ENCODE measurements around the gene ZFR. TPM values are rescaled to one million over a fixed set of nuclear protein-coding genes. Genes with fewer than 3 reads are reported as not detected.
"Not testable (repeated sequence)": the region's sequence is repeated elsewhere in the genome, so short reads cannot be mapped to it uniquely, and the experiment has no call there.

Gene ZFR
- total RNA-seq, 2 experiments from 2014 or later = 48.1 to 48.7 TPM

GRCh38 chr5:32462618-32463017, 18.1 kb upstream of the ZFR start:
- POLR2A ChIA-PET = no interaction called here
- no peaks in the 10 kb centered on the region for H3K9me3 Mint-ChIP-seq
- no peak overlapping the region for H3K27ac Mint-ChIP-seq
- no peak for ATAC-seq (ENCODE audit: low read depth)
- no peak for DNase-seq
- H3K4me1 Mint-ChIP-seq = no peaks in the 10 kb centered on the region
- H3K27me3 Mint-ChIP-seq = peaks cover 1% of the 10 kb centered on the region
- H3K4me3 Mint-ChIP-seq = no peak overlapping the region
- no peaks in the 10 kb centered on the region for H3K36me3 Mint-ChIP-seq

GRCh38 chr5:32461441-32462120, 17.0 kb upstream of the ZFR start:
- H3K9me3 Mint-ChIP-seq = no peaks in the 10 kb centered on the region
- peaks cover 1% of the 10 kb centered on the region for H3K27me3 Mint-ChIP-seq
- DNase-seq (no peak), ATAC-seq (ENCODE audit: low read depth) (no peak)
- H3K36me3 Mint-ChIP-seq = no peaks in the 10 kb centered on the region
- no peak overlapping the region for H3K4me3 Mint-ChIP-seq
- POLR2A ChIA-PET = no interaction called here
- H3K27ac Mint-ChIP-seq = no peak overlapping the region
- no peaks in the 10 kb centered on the region for H3K4me1 Mint-ChIP-seq

- H3K4me3 Mint-ChIP-seq = no peak overlapping the region
- H3K27me3 Mint-ChIP-seq = peaks cover 1% of the 10 kb centered on the region
- H3K27ac Mint-ChIP-seq = no peak overlapping the region
- ATAC-seq (ENCODE audit: low read depth) (no peak), DNase-seq (no peak)
- no peaks in the 10 kb centered on the region for H3K9me3 Mint-ChIP-seq
- POLR2A ChIA-PET = no interaction called here
- no peaks in the 10 kb centered on the region for H3K36me3 Mint-ChIP-seq
- no peaks in the 10 kb centered on the region for H3K4me1 Mint-ChIP-seq
These were observed 16.2 kb upstream of the ZFR start for GRCh38 chr5:32460702-32461101.

GRCh38 chr5:32458880-32459495, 14.4 kb upstream of the ZFR start:
- ATAC-seq (ENCODE audit: low read depth) = no peak
- POLR2A ChIA-PET = interaction anchor here (0.8 kb wide), 1 partner anchor 14 kb away, joined by 3 read pairs; the partner anchor contains the start of gene ZFR
- no peaks in the 10 kb centered on the region for H3K36me3 Mint-ChIP-seq
- DNase-seq = no peak
- H3K4me1 Mint-ChIP-seq = no peaks in the 10 kb centered on the region
- peaks cover 1% of the 10 kb centered on the region for H3K27me3 Mint-ChIP-seq
- no peak overlapping the region for H3K4me3 Mint-ChIP-seq
- H3K9me3 Mint-ChIP-seq = no peaks in the 10 kb centered on the region
- H3K27ac Mint-ChIP-seq = no peak overlapping the region

- no peaks in the 10 kb centered on the region for H3K9me3 Mint-ChIP-seq
- no peak for ATAC-seq (ENCODE audit: low read depth)
- no peaks in the 10 kb centered on the region for H3K4me1 Mint-ChIP-seq
- DNase-seq = no peak
- no peak overlapping the region for H3K27ac Mint-ChIP-seq
- no peaks in the 10 kb centered on the region for H3K36me3 Mint-ChIP-seq
- no peak overlapping the region for H3K4me3 Mint-ChIP-seq
- peaks cover 3% of the 10 kb centered on the region for H3K27me3 Mint-ChIP-seq
- POLR2A ChIA-PET = no interaction called here
These were observed 10.8 kb upstream of the ZFR start for GRCh38 chr5:32455311-32455710.

GRCh38 chr5:32454821-32455220, 10.3 kb upstream of the ZFR start:
- Mint-ChIP-seq H3K9me3 (no peaks in the 10 kb centered on the region), H3K4me3 (no peak overlapping the region), H3K36me3 (no peaks in the 10 kb centered on the region), H3K27ac (no peak overlapping the region), H3K4me1 (no peaks in the 10 kb centered on the region), H3K27me3 (peaks cover 4% of the 10 kb centered on the region)
- DNase-seq = no peak
- ATAC-seq (ENCODE audit: low read depth) = no peak
- POLR2A ChIA-PET = no interaction called here

- no peak for ATAC-seq (ENCODE audit: low read depth)
- POLR2A ChIA-PET = no interaction called here
- no peak overlapping the region for H3K4me3 Mint-ChIP-seq
These were observed 9.4 kb upstream of the ZFR start for GRCh38 chr5:32453916-32454315.

GRCh38 chr5:32452316-32452715, 7.8 kb upstream of the ZFR start:
- H3K27ac Mint-ChIP-seq; H3K4me1 Mint-ChIP-seq; DNase-seq; H3K36me3 Mint-ChIP-seq; H3K4me3 Mint-ChIP-seq; POLR2A ChIA-PET; ATAC-seq (ENCODE audit: low read depth); H3K9me3 Mint-ChIP-seq; H3K27me3 Mint-ChIP-seq: not testable (repeated sequence)

More at GRCh38 chr5:32453916-32454315, 9.4 kb upstream of the ZFR start:
- Mint-ChIP-seq H3K36me3 (no peaks in the 10 kb centered on the region), H3K27ac (no peak overlapping the region), H3K4me1 (no peaks in the 10 kb centered on the region), H3K9me3 (no peaks in the 10 kb centered on the region), H3K27me3 (peaks cover 4% of the 10 kb centered on the region)
- DNase-seq = no peak

- Mint-ChIP-seq H3K36me3 (no peaks in the 10 kb centered on the region), H3K9me3 (no peaks in the 10 kb centered on the region), H3K4me3 (no peak overlapping the region), H3K4me1 (no peaks in the 10 kb centered on the region), H3K27ac (no peak overlapping the region), H3K27me3 (peaks cover 4% of the 10 kb centered on the region)
- POLR2A ChIA-PET = no interaction called here
- DNase-seq (no peak), ATAC-seq (ENCODE audit: low read depth) (no peak)
These were observed 6.4 kb upstream of the ZFR start for GRCh38 chr5:32450952-32451351.

GRCh38 chr5:32449262-32449661, 4.7 kb upstream of the ZFR start:
- ATAC-seq (ENCODE audit: low read depth) (no peak), DNase-seq (no peak)
- Mint-ChIP-seq H3K27ac (no peak overlapping the region), H3K4me1 (peaks cover 6% of the 10 kb centered on the region), H3K4me3 (no peak overlapping the region), H3K36me3 (peaks cover 5% of the 10 kb centered on the region), H3K9me3 (peaks cover 2% of the 10 kb centered on the region), H3K27me3 (peaks cover 12% of the 10 kb centered on the region)
- POLR2A ChIA-PET = no interaction called here

GRCh38 chr5:32446630-32447029, 2.1 kb upstream of the ZFR start:
- peaks cover 19% of the 10 kb centered on the region for H3K4me1 Mint-ChIP-seq
- peaks cover 2% of the 10 kb centered on the region for H3K9me3 Mint-ChIP-seq
- ATAC-seq (ENCODE audit: low read depth) (no peak), DNase-seq (no peak)
- POLR2A ChIA-PET = no interaction called here
- no peak overlapping the region for H3K4me3 Mint-ChIP-seq
- peaks cover 12% of the 10 kb centered on the region for H3K27me3 Mint-ChIP-seq
- H3K36me3 Mint-ChIP-seq = peaks cover 6% of the 10 kb centered on the region
- H3K27ac Mint-ChIP-seq = no peak overlapping the region

- Mint-ChIP-seq H3K27me3 (peaks cover 12% of the 10 kb centered on the region), H3K9me3 (peaks cover 2% of the 10 kb centered on the region), H3K4me1 (peaks cover 21% of the 10 kb centered on the region), H3K27ac (peak overlapping the region; percentile 36), H3K4me3 (peak overlapping the region; percentile 50), H3K36me3 (peaks cover 6% of the 10 kb centered on the region)
- DNase-seq (no peak), ATAC-seq (ENCODE audit: low read depth) (no peak)
- POLR2A ChIA-PET = no interaction called here
These were observed 1.5 kb upstream of the ZFR start for GRCh38 chr5:32445831-32446614.

- DNase-seq = no peak
- peak overlapping the region; percentile 85 for H3K4me3 Mint-ChIP-seq
These were observed 783 bp upstream of the ZFR start for GRCh38 chr5:32445287-32445758.

More at GRCh38 chr5:32445287-32445758, 783 bp upstream of the ZFR start:
- POLR2A ChIA-PET = interaction anchor here (0.6 to 1.0 kb wide), 4 partner anchors 14 to 996 kb away, joined by 3 to 7 read pairs (median 4); partner anchors contain the start of genes SUB1 and TARS1
- Mint-ChIP-seq H3K4me1 (peaks cover 21% of the 10 kb centered on the region), H3K36me3 (peaks cover 6% of the 10 kb centered on the region), H3K27ac (peak overlapping the region; percentile 69), H3K9me3 (peaks cover 2% of the 10 kb centered on the region), H3K27me3 (peaks cover 9% of the 10 kb centered on the region)
- no peak for ATAC-seq (ENCODE audit: low read depth)
